WTC11 (cell line): ENCODE data around the gene OR4K13. TPM values are rescaled to one million over a fixed set of nuclear protein-coding genes. Genes with fewer than 3 reads are reported as not detected.

Source experiments
- ATAC-seq: fragments of 200-7000 bp; cut with Tn5 transposase; 2 replicates; pipeline ENCODE4 v1.10.0; 2021; ENCODE audit warnings: mild to moderate bottlenecking, moderate library complexity
- CTCF ChIA-PET: fragments of 300-600 bp; sonication (Branson Sonifier 250); formaldehyde crosslinking; loops from one replicate; lab custom pipeline; 2021; ENCODE audit warnings: antibody characterized with exemption; lab: Charles Lee
- POLR2A ChIA-PET: fragments of 350-600 bp; sonication (Branson Sonifier 250); formaldehyde crosslinking; loops from one replicate; lab custom pipeline; 2021; ENCODE audit warnings: antibody characterized with exemption; lab: Charles Lee
- DNase-seq: peaks from one replicate; pipeline ENCODE4 v3.0.0; 2021; ENCODE audit warnings: low spot score
- H3K27ac Mint-ChIP-seq: 2 replicates; pipeline ENCODE4 v1.8.0; 2021; ENCODE audit warnings: mixed read lengths
- H3K27me3 Mint-ChIP-seq: 2 replicates; pipeline ENCODE4 v1.8.0; 2021; ENCODE audit warnings: low read depth, mild to moderate bottlenecking, moderate library complexity, mixed read lengths
- H3K36me3 Mint-ChIP-seq: 2 replicates; pipeline ENCODE4 v1.8.0; 2021; ENCODE audit warnings: mixed read lengths
- H3K4me1 Mint-ChIP-seq: 2 replicates; pipeline ENCODE4 v1.8.0; 2022; ENCODE audit warnings: mixed read lengths
- H3K4me3 Mint-ChIP-seq: 2 replicates; pipeline ENCODE4 v1.8.0; 2021; ENCODE audit warnings: mild to moderate bottlenecking, moderate library complexity, mixed read lengths
- H3K9me3 Mint-ChIP-seq: 2 replicates; pipeline ENCODE4 v1.8.0; 2021; ENCODE audit warnings: mixed read lengths
- CBFB ChIP-seq: sonication (generic); formaldehyde crosslinking; IDR thresholded peaks from 2 replicates; pipeline ENCODE4 v1.8.1; 2022; ENCODE audit warnings: mild to moderate bottlenecking, low read depth, missing genetic modification reagents
- CREB1 ChIP-seq: sonication (generic); formaldehyde crosslinking; IDR thresholded peaks from 2 replicates; pipeline ENCODE4 v1.8.0; 2023; ENCODE audit warnings: mild to moderate bottlenecking, missing genetic modification reagents
- CREM ChIP-seq: sonication (generic); formaldehyde crosslinking; IDR thresholded peaks from 2 replicates; pipeline ENCODE4 v1.8.1; 2022; ENCODE audit warnings: mild to moderate bottlenecking, missing genetic modification reagents, moderate library complexity
- FOXJ3 ChIP-seq: sonication (generic); formaldehyde crosslinking; IDR thresholded peaks from 2 replicates; pipeline ENCODE4 v1.9.0; 2021; ENCODE audit warnings: missing genetic modification reagents, mild to moderate bottlenecking, borderline replicate concordance
- GRHL2 ChIP-seq: fragments of 250-450 bp; sonication (Bioruptor Pico); IDR thresholded peaks from 2 replicates; pipeline ENCODE4 v1.8.0; 2022; ENCODE audit warnings: mild to moderate bottlenecking, moderate library complexity; ENCODE audit not compliant: insufficient replicate concordance, severe bottlenecking
- GTF2I ChIP-seq: fragments of 250-450 bp; sonication (Bioruptor Pico); conservative IDR thresholded peaks from 2 replicates; pipeline ENCODE4 v1.4.0; 2021; ENCODE audit warnings: mild to moderate bottlenecking
- HMGA2 ChIP-seq: fragments of 250-450 bp; sonication (Bioruptor Pico); IDR thresholded peaks from 2 replicates; pipeline ENCODE4 v1.4.0; 2021; ENCODE audit warnings: mild to moderate bottlenecking, moderate library complexity
- NFE2L1 ChIP-seq: sonication (generic); formaldehyde crosslinking; IDR thresholded peaks from 2 replicates; pipeline ENCODE4 v1.8.1; 2023; ENCODE audit warnings: missing genetic modification reagents
- NR3C1 ChIP-seq: sonication (generic); formaldehyde crosslinking; conservative IDR thresholded peaks from 2 replicates; pipeline ENCODE4 v1.8.1; 2023; ENCODE audit warnings: low read depth, mild to moderate bottlenecking, missing genetic modification reagents
- OVOL2 ChIP-seq: fragments of 250-450 bp; sonication (Bioruptor Pico); IDR thresholded peaks from 2 replicates; pipeline ENCODE4 v1.9.0; 2021; ENCODE audit warnings: mild to moderate bottlenecking, borderline replicate concordance
- SMAD3 ChIP-seq: sonication (generic); formaldehyde crosslinking; IDR thresholded peaks from 2 replicates; pipeline ENCODE4 v1.8.0; 2022; ENCODE audit warnings: missing genetic modification reagents, mild to moderate bottlenecking, borderline replicate concordance
- SP1 ChIP-seq: sonication (generic); formaldehyde crosslinking; conservative IDR thresholded peaks from 2 replicates; pipeline ENCODE4 v1.8.1; 2022; ENCODE audit warnings: missing genetic modification reagents
- ZNF219 ChIP-seq: sonication (generic); formaldehyde crosslinking; IDR thresholded peaks from 2 replicates; pipeline ENCODE4 v1.8.0; 2023; ENCODE audit warnings: missing genetic modification reagents, mild to moderate bottlenecking, borderline replicate concordance
- ZNF671 ChIP-seq: fragments of 250-450 bp; sonication (Bioruptor Pico); IDR thresholded peaks from 2 replicates; pipeline ENCODE4 v1.8.0; 2021; ENCODE audit warnings: mild to moderate bottlenecking
- total RNA-seq: library from RNA; stranded (reverse); gene quantifications from 3 replicates; pipeline ENCODE4 v1.2.3, GENCODE V29; 2021
- TF ChIP-seq, protein P1 (sequence below): sonication (generic); formaldehyde crosslinking; IDR thresholded peaks from 2 replicates; pipeline ENCODE4 v1.8.0; 2023; ENCODE audit warnings: missing genetic modification reagents, mild to moderate bottlenecking, borderline replicate concordance
- TF ChIP-seq, protein P2 (sequence below): fragments of 250-450 bp; sonication (Bioruptor Pico); conservative IDR thresholded peaks from 2 replicates; pipeline ENCODE4 v1.9.0; 2021; ENCODE audit warnings: mild to moderate bottlenecking
- TF ChIP-seq, protein P3 (sequence below): sonication (generic); formaldehyde crosslinking; IDR thresholded peaks from 2 replicates; pipeline ENCODE4 v1.8.1; 2023; ENCODE audit warnings: mild to moderate bottlenecking, moderate library complexity, missing genetic modification reagents
- TF ChIP-seq, protein P4 (sequence below): fragments of 250-450 bp; sonication (Bioruptor Pico); IDR thresholded peaks from 2 replicates; pipeline ENCODE4 v1.9.0; 2021; ENCODE audit warnings: moderate library complexity, mild to moderate bottlenecking, inconsistent platforms, borderline replicate concordance
- TF ChIP-seq, protein P5 (sequence below): sonication (generic); formaldehyde crosslinking; IDR thresholded peaks from 2 replicates; pipeline ENCODE4 v1.8.1; 2023; ENCODE audit warnings: mild to moderate bottlenecking, missing genetic modification reagents, moderate library complexity
- TF ChIP-seq, protein P6 (sequence below): sonication (generic); formaldehyde crosslinking; IDR thresholded peaks from 2 replicates; pipeline ENCODE4 v1.8.1; 2023; ENCODE audit warnings: mild to moderate bottlenecking, missing genetic modification reagents, moderate library complexity

The OR4K13 gene
- total RNA-seq, 1 experiment from 2014 or later = not detected

DNA sequence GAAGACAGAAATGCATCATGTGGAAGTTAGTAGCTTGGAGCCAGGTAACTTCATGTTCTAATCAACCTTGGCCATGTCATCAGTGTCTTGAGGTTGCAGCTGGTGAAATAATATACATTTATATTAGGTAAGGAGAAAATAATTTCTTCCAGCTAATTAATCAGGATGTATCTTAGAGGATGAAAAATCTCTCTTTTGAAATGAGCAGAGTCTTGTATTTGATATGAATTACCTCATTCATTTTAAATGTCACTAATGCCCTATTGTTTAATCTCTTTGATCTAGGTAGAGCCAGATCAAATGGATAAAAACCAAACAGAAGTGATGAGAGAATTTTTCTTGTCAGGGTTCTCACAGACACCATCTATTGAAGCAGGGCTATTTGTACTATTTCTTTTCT lies 34.0 kb downstream of the OR4K13 start, which contains the start of gene OR4Q2:
OR4Q2 (plus strand) TSS at position 301 of the 400 bp plus-strand sequence.
- Mint-ChIP-seq H3K9me3 (peaks cover 68% of the 10 kb centered on the region), H3K4me3 (no peak within 1 kb of the TSS)
- ATAC-seq = no peak

DNA sequence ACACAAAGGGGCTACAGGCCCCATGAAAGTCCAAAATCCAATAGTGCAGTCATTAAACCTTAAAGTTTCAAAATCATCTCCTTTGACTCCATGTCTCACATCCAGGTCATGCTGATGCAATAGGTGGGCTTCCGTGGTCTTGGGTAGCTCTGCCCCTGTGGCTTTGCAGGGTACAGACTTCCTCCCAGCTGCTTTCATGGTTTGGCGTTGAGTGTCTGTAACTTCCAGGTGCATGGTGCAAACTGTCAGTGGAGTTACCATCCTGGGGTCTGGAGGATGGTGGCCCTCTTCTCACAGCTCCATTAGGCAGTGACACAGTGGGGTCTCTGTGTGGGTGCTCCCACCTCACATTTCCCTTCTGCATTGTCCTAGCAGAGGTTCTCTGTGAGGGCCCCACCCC lies 42.4 kb downstream of the OR4K13 start:
- no peak overlapping the region for H3K4me3 Mint-ChIP-seq
- no peak for DNase-seq
- ATAC-seq = no peak
- H3K9me3 Mint-ChIP-seq = peaks cover 92% of the 10 kb centered on the region
- no peak overlapping the region for H3K27ac Mint-ChIP-seq
- peaks cover 69% of the 10 kb centered on the region for H3K36me3 Mint-ChIP-seq
- H3K4me1 Mint-ChIP-seq = no peaks in the 10 kb centered on the region
- CTCF ChIA-PET = no interaction called here
- POLR2A ChIA-PET = no interaction called here
- peaks cover 4% of the 10 kb centered on the region; the same call in 1 of the 2 replicates for H3K27me3 Mint-ChIP-seq
- TF ChIP-seq, protein P1, sequence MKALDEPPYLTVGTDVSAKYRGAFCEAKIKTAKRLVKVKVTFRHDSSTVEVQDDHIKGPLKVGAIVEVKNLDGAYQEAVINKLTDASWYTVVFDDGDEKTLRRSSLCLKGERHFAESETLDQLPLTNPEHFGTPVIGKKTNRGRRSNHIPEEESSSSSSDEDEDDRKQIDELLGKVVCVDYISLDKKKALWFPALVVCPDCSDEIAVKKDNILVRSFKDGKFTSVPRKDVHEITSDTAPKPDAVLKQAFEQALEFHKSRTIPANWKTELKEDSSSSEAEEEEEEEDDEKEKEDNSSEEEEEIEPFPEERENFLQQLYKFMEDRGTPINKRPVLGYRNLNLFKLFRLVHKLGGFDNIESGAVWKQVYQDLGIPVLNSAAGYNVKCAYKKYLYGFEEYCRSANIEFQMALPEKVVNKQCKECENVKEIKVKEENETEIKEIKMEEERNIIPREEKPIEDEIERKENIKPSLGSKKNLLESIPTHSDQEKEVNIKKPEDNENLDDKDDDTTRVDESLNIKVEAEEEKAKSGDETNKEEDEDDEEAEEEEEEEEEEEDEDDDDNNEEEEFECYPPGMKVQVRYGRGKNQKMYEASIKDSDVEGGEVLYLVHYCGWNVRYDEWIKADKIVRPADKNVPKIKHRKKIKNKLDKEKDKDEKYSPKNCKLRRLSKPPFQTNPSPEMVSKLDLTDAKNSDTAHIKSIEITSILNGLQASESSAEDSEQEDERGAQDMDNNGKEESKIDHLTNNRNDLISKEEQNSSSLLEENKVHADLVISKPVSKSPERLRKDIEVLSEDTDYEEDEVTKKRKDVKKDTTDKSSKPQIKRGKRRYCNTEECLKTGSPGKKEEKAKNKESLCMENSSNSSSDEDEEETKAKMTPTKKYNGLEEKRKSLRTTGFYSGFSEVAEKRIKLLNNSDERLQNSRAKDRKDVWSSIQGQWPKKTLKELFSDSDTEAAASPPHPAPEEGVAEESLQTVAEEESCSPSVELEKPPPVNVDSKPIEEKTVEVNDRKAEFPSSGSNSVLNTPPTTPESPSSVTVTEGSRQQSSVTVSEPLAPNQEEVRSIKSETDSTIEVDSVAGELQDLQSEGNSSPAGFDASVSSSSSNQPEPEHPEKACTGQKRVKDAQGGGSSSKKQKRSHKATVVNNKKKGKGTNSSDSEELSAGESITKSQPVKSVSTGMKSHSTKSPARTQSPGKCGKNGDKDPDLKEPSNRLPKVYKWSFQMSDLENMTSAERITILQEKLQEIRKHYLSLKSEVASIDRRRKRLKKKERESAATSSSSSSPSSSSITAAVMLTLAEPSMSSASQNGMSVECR (CRISPR knock-in tag) = no peak
- TF ChIP-seq GTF2I (CRISPR knock-in tag) = no peak
- TF ChIP-seq, protein P2, sequence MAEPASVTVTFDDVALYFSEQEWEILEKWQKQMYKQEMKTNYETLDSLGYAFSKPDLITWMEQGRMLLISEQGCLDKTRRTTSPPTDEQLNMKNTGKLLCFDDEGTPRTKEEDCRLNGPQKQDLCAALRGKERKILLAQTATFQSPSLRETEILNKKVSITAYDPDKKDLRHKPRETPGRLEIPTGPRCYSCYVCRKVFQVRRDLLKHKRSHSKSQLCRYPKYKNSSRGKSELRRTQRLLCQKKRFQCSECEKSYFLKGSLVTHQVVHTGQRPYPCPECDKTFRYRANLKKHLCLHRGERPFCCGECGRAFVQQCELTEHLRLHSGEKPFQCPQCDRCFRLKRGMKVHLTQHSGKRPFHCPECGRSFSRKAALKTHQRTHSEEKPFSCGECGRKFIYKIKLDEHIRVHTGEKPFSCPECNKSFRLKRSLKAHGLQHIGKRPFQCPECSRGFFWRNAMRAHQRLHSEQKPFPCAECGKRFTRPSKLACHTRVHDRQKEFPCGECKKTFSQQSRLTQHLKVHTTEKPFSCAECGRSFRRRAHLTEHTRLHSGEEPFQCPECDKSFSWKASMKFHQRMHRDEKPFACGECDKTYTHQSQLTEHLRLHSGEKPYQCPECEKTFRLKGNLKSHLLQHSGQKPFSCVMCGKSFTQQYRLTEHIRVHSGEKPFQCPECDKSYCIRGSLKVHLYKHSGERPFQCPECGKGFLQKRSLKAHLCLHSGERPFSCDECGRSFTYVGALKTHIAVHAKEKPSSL (CRISPR knock-in tag) = no peak
- no peak for TF ChIP-seq CREM
- no peak for TF ChIP-seq OVOL2 (CRISPR knock-in tag)
- TF ChIP-seq, protein P3, sequence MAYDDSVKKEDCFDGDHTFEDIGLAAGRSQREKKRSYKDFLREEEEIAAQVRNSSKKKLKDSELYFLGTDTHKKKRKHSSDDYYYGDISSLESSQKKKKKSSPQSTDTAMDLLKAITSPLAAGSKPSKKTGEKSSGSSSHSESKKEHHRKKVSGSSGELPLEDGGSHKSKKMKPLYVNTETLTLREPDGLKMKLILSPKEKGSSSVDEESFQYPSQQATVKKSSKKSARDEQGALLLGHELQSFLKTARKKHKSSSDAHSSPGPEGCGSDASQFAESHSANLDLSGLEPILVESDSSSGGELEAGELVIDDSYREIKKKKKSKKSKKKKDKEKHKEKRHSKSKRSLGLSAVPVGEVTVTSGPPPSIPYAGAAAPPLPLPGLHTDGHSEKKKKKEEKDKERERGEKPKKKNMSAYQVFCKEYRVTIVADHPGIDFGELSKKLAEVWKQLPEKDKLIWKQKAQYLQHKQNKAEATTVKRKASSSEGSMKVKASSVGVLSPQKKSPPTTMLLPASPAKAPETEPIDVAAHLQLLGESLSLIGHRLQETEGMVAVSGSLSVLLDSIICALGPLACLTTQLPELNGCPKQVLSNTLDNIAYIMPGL (CRISPR knock-in tag) = no peak
- TF ChIP-seq ZNF671 (CRISPR knock-in tag) = no peak
- TF ChIP-seq FOXJ3 = no peak
- TF ChIP-seq HMGA2 (CRISPR knock-in tag) = no peak
- TF ChIP-seq SP1 (CRISPR knock-in tag) = no peak
- TF ChIP-seq CREB1 = no peak
- no peak for TF ChIP-seq NR3C1
- TF ChIP-seq, protein P4, sequence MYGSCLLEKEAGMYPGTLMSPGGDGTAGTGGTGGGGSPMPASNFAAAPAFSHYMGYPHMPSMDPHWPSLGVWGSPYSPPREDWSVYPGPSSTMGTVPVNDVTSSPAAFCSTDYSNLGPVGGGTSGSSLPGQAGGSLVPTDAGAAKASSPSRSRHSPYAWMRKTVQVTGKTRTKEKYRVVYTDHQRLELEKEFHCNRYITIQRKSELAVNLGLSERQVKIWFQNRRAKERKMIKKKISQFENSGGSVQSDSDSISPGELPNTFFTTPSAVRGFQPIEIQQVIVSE (CRISPR knock-in tag) = no peak

More for the DNA sequence above, 34.0 kb downstream of the OR4K13 start, which contains the start of gene OR4Q2:
- CTCF ChIA-PET = no interaction called here
- Mint-ChIP-seq H3K4me1 (no peaks in the 10 kb centered on the region), H3K27ac (no peak within 1 kb of the TSS), H3K36me3 (peaks cover 35% of the 10 kb centered on the region), H3K27me3 (peaks cover 10% of the 10 kb centered on the region)
- no peak for DNase-seq
- POLR2A ChIA-PET = no interaction called here
- no peak for TF ChIP-seq SMAD3 (CRISPR knock-in tag)
- no peak for TF ChIP-seq NFE2L1
- TF ChIP-seq, protein P5, sequence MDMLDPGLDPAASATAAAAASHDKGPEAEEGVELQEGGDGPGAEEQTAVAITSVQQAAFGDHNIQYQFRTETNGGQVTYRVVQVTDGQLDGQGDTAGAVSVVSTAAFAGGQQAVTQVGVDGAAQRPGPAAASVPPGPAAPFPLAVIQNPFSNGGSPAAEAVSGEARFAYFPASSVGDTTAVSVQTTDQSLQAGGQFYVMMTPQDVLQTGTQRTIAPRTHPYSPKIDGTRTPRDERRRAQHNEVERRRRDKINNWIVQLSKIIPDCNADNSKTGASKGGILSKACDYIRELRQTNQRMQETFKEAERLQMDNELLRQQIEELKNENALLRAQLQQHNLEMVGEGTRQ (CRISPR knock-in tag) = no peak
- no peak for TF ChIP-seq ZNF219 (CRISPR knock-in tag)
- TF ChIP-seq, protein P1 (CRISPR knock-in tag) = no peak
- TF ChIP-seq CREB1 = no peak
- TF ChIP-seq, protein P6, sequence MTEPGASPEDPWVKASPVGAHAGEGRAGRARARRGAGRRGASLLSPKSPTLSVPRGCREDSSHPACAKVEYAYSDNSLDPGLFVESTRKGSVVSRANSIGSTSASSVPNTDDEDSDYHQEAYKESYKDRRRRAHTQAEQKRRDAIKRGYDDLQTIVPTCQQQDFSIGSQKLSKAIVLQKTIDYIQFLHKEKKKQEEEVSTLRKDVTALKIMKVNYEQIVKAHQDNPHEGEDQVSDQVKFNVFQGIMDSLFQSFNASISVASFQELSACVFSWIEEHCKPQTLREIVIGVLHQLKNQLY (CRISPR knock-in tag) = no peak
- no peak for TF ChIP-seq CBFB
- no peak for TF ChIP-seq GRHL2 (CRISPR knock-in tag)
